H9 (cell line): ENCODE data around the gene SH3BP2. TPM values are rescaled to one million over a fixed set of nuclear protein-coding genes. Genes with fewer than 3 reads are reported as not detected.

Experiments
- DNase-seq: peaks from one replicate; pipeline ENCODE4 v3.0.0-alpha.2; 2017
- H2AFZ ChIP-seq: one replicate; pipeline ENCODE4 v1.6.1; 2013; ENCODE audit warnings: mild to moderate bottlenecking, low read length, control low read depth, moderate library complexity
- H2AK5ac ChIP-seq: 2 replicates; pipeline ENCODE4 v1.6.1; 2013; ENCODE audit warnings: low read length, control low read depth, mixed read lengths; ENCODE audit not compliant: insufficient read length
- H2BK120ac ChIP-seq: one replicate; pipeline ENCODE4 v1.6.1; 2013; ENCODE audit warnings: low read depth, mild to moderate bottlenecking, low read length, control low read depth, inconsistent platforms; ENCODE audit not compliant: poor library complexity, severe bottlenecking
- H2BK12ac ChIP-seq: 2 replicates; pipeline ENCODE4 v1.6.1; 2013; ENCODE audit warnings: low read length, control low read depth, mixed read lengths, low read depth; ENCODE audit not compliant: insufficient read length
- H2BK15ac ChIP-seq: 2 replicates; pipeline ENCODE4 v1.6.1; 2013; ENCODE audit warnings: low read depth, low read length, control low read depth
- H2BK20ac ChIP-seq: one replicate; pipeline ENCODE4 v1.6.1; 2013; ENCODE audit warnings: low read depth, mild to moderate bottlenecking, low read length, control low read depth, inconsistent platforms; ENCODE audit not compliant: poor library complexity, severe bottlenecking
- H2BK5ac ChIP-seq: 2 replicates; pipeline ENCODE4 v1.6.1; 2013; ENCODE audit warnings: low read length, control low read depth, mixed read lengths; ENCODE audit not compliant: insufficient read length
- H3K14ac ChIP-seq: 2 replicates; pipeline ENCODE4 v1.6.1; 2013; ENCODE audit warnings: low read length, control low read depth; ENCODE audit not compliant: insufficient read depth
- H3K18ac ChIP-seq: 2 replicates; pipeline ENCODE4 v1.6.1; 2013; ENCODE audit warnings: low read depth, mild to moderate bottlenecking, mixed read lengths, low read length, control low read depth; ENCODE audit not compliant: insufficient read length
- H3K23ac ChIP-seq: 2 replicates; pipeline ENCODE4 v1.6.1; 2013; ENCODE audit warnings: low read length, control low read depth, mixed read lengths, low read depth; ENCODE audit not compliant: insufficient read length
- H3K23me2 ChIP-seq: 2 replicates; pipeline ENCODE4 v1.6.1; 2013; ENCODE audit warnings: low read depth, mild to moderate bottlenecking, mixed read lengths, low read length, control low read depth; ENCODE audit not compliant: insufficient read length, poor library complexity, severe bottlenecking
- H3K27ac ChIP-seq: 2 replicates; pipeline ENCODE4 v1.5.1; 2013; ENCODE audit warnings: low read length, control low read depth, mixed read lengths, low read depth; ENCODE audit not compliant: insufficient read length
- H3K27me3 ChIP-seq: 2 replicates; pipeline ENCODE4 v1.6.1; 2013; ENCODE audit warnings: low read length, control low read depth, inconsistent platforms; ENCODE audit not compliant: insufficient read depth
- H3K4ac ChIP-seq: 2 replicates; pipeline ENCODE4 v1.6.1; 2013; ENCODE audit warnings: low read depth, mild to moderate bottlenecking, control low read depth, inconsistent platforms, low read length, moderate library complexity
- H3K4me1 ChIP-seq: 2 replicates; pipeline ENCODE4 v1.6.1; 2013; ENCODE audit warnings: low read length, control low read depth, inconsistent platforms; ENCODE audit not compliant: insufficient read depth
- H3K4me2 ChIP-seq: 2 replicates; pipeline ENCODE4 v1.6.1; 2013; ENCODE audit warnings: low read length, control low read depth, mixed read lengths; ENCODE audit not compliant: insufficient read length, insufficient read depth
- H3K56ac ChIP-seq: 2 replicates; pipeline ENCODE4 v1.6.1; 2013; ENCODE audit warnings: low read depth, mild to moderate bottlenecking, mixed read lengths, low read length, control low read depth; ENCODE audit not compliant: insufficient read length
- H3K79me1 ChIP-seq: 2 replicates; pipeline ENCODE4 v1.6.1; 2013; ENCODE audit warnings: low read depth, mild to moderate bottlenecking, moderate library complexity, low read length, control low read depth, inconsistent platforms; ENCODE audit not compliant: insufficient read depth, poor library complexity, severe bottlenecking
- H3K79me2 ChIP-seq: 2 replicates; pipeline ENCODE4 v1.6.1; 2013; ENCODE audit warnings: low read length, control low read depth, inconsistent platforms; ENCODE audit not compliant: insufficient read depth
- H3K9ac ChIP-seq: 2 replicates; pipeline ENCODE4 v1.6.1; 2013; ENCODE audit warnings: low read length, control low read depth, mixed read lengths; ENCODE audit not compliant: insufficient read length; ENCODE audit errors: extremely low read depth
- H3K9me3 ChIP-seq: one replicate; pipeline ENCODE4 v1.6.1; 2013; ENCODE audit warnings: low read depth, low read length, inconsistent platforms; ENCODE audit not compliant: control insufficient read depth
- H3T11ph ChIP-seq: one replicate; pipeline ENCODE4 v1.6.1; 2013; ENCODE audit warnings: mild to moderate bottlenecking, low read length, control low read depth, inconsistent platforms
- H4K20me1 ChIP-seq: one replicate; pipeline ENCODE4 v1.6.1; 2013; ENCODE audit not compliant: control insufficient read depth, insufficient read length, insufficient read depth
- H4K5ac ChIP-seq: 2 replicates; pipeline ENCODE4 v1.6.1; 2013; ENCODE audit warnings: low read depth, mild to moderate bottlenecking, mixed read lengths, low read length, control low read depth; ENCODE audit not compliant: insufficient read length
- H4K8ac ChIP-seq: replicated peaks from 2 replicates; pipeline ENCODE4 v1.6.1; 2013; ENCODE audit warnings: low read length, control low read depth, mixed read lengths, low read depth; ENCODE audit not compliant: insufficient read length
- H4K91ac ChIP-seq: 2 replicates; pipeline ENCODE4 v1.6.1; 2013; ENCODE audit warnings: low read depth, mild to moderate bottlenecking, moderate library complexity, mixed read lengths, low read length, control low read depth; ENCODE audit not compliant: insufficient read length
- H3K27ac Mint-ChIP-seq, 3 experiments: 2 replicates in 2 of 3; 3 replicates in 1 of 3; pipeline ENCODE4 v1.8.0; 2020 to 2021; ENCODE audit warnings: mixed read lengths in 3 of 3, mild to moderate bottlenecking in 1 of 3, moderate library complexity in 1 of 3
- H3K27me3 Mint-ChIP-seq: 2 replicates; pipeline ENCODE4 v1.8.0; 2021; ENCODE audit warnings: low read depth, mild to moderate bottlenecking, moderate library complexity, mixed read lengths
- H3K36me3 Mint-ChIP-seq, 3 experiments: 2 replicates in 2 of 3; 3 replicates in 1 of 3; pipeline ENCODE4 v1.8.0; 2020 to 2021; ENCODE audit warnings: low read depth in 3 of 3, mixed read lengths in 3 of 3; ENCODE audit not compliant: insufficient read depth in 1 of 3
- H3K4me1 Mint-ChIP-seq, 2 experiments: 2 replicates each; pipeline ENCODE4 v1.8.0; 2020; ENCODE audit warnings: mixed read lengths in 2 of 2
- H3K4me3 Mint-ChIP-seq, 2 experiments: 2 replicates in 1 of 2; 3 replicates in 1 of 2; pipeline ENCODE4 v1.8.0; 2020 to 2021; ENCODE audit warnings: mild to moderate bottlenecking in 2 of 2, mixed read lengths in 2 of 2, moderate library complexity in 1 of 2
- H3K9me3 Mint-ChIP-seq, 2 experiments: 2 replicates in 1 of 2; 3 replicates in 1 of 2; pipeline ENCODE4 v1.8.0; 2020; ENCODE audit warnings: mild to moderate bottlenecking in 2 of 2, mixed read lengths in 2 of 2, moderate library complexity in 1 of 2
- CTCF ChIP-seq: fragments of 200-600 bp; sonication (generic); conservative IDR thresholded peaks from 3 replicates; pipeline ENCODE4 v1.8.0; 2021; ENCODE audit warnings: antibody characterized with exemption, mild to moderate bottlenecking
- WGBS: extraction: QIAGEN DNeasy Blood & Tissue Kit; methylation state at CpG from one replicate; pipeline ENCODE4 v1.1.7; 2013; ENCODE audit warnings: missing lambda C conversion rate, low lambda C conversion rate, mixed read lengths; ENCODE audit not compliant: insufficient read length; ENCODE audit errors: extremely low coverage; 5-methylcytosine and 5-hydroxymethylcytosine counted together
- total RNA-seq: library from RNA; stranded (reverse); gene quantifications from 2 replicates; pipeline ENCODE4 v1.2.1, GENCODE V29; 2021

The SH3BP2 gene
- total RNA-seq, 1 experiment from 2014 or later: 37.6 TPM

- no peaks in the 10 kb centered on the region for H3K9me3 ChIP-seq
- H3K27me3 ChIP-seq: no peaks in the 10 kb centered on the region
- 0 out of 2 replicates have a peak overlapping the region, but pooled peaks have one; percentile 5 for H3K14ac ChIP-seq
- no peak overlapping the region for H3T11ph ChIP-seq
- Mint-ChIP-seq H3K27ac (peak overlapping the region; percentile 46 to 93 (median 91)), H3K4me3 (peak overlapping the region; percentile 34 to 58), H3K4me1 (peaks cover 48 to 56% of the 10 kb centered on the region in 2 experiments), H3K9me3 (no peaks in the 10 kb centered on the region), H3K27me3 (no peaks in the 10 kb centered on the region), H3K36me3 (no peaks in the 10 kb centered on the region; a peak in 1 of 7 replicates)
- peaks cover 15% of the 10 kb centered on the region; the same call in 1 of the 2 replicates for H3K79me2 ChIP-seq
- no peaks in the 10 kb centered on the region for H3K23me2 ChIP-seq
- no peak overlapping the region for H2AFZ ChIP-seq
- H4K5ac ChIP-seq: no peak overlapping the region
- peak overlapping the region; percentile 40 for H3K4me2 ChIP-seq
- H3K56ac ChIP-seq: no peak overlapping the region
- TF ChIP-seq CTCF: no peak
- H3K4ac ChIP-seq: no peak overlapping the region
- no peak overlapping the region for H2BK12ac ChIP-seq
- peak; percentile 33 for DNase-seq
- peaks cover 13% of the 10 kb centered on the region for H3K79me1 ChIP-seq
- no peaks in the 10 kb centered on the region for H4K20me1 ChIP-seq
- H2BK120ac ChIP-seq: no peak overlapping the region
- no peak overlapping the region for H2BK15ac ChIP-seq
- no peak overlapping the region for H3K23ac ChIP-seq
- no CpG with 5 or more reads among the region's 10 CpGs for WGBS
- H2BK5ac ChIP-seq: no peak overlapping the region
- H3K9ac ChIP-seq: no peak overlapping the region
- H3K27ac ChIP-seq: peak overlapping the region; percentile 7
- peaks cover 2% of the 10 kb centered on the region; the same call in 1 of the 2 replicates for H3K4me1 ChIP-seq
- H2AK5ac ChIP-seq: no peak overlapping the region
- H3K18ac ChIP-seq: no peak overlapping the region
- no peak overlapping the region for H4K91ac ChIP-seq
- H4K8ac ChIP-seq: no peak overlapping the region
- no peak overlapping the region for H2BK20ac ChIP-seq
Measured at GRCh38 chr4:2867758-2868491, 75.0 kb downstream of the SH3BP2 start.
